GM06990 (cell line): ENCODE results near the gene ACP4.

Experiments
- DNase-seq: peaks from one replicate; pipeline ENCODE4 v3.0.0-alpha.2; 2011; ENCODE audit not compliant: insufficient read length; ENCODE audit errors: extremely low read depth
- H3K27me3 ChIP-seq: replicated peaks from 2 replicates; pipeline ENCODE4 v1.6.0; 2011; ENCODE audit warnings: low read length; ENCODE audit not compliant: control insufficient read depth, insufficient read depth
- H3K36me3 ChIP-seq: 2 replicates; pipeline ENCODE4 v1.5.1; 2011; ENCODE audit warnings: low read length; ENCODE audit not compliant: control insufficient read depth, insufficient read depth
- H3K4me3 ChIP-seq: replicated peaks from 2 replicates; pipeline ENCODE4 v1.5.1; 2011; ENCODE audit warnings: low read depth, mild to moderate bottlenecking, control low read depth, low read length
- TF ChIP-seq, protein P1 (sequence below): IDR thresholded peaks from 2 replicates; pipeline ENCODE4 v1.5.1; 2011; ENCODE audit warnings: low read length, control low read depth, mild to moderate bottlenecking, inconsistent platforms; ENCODE audit not compliant: insufficient read depth, poor library complexity, severe bottlenecking

Gene ACP4

DNA sequence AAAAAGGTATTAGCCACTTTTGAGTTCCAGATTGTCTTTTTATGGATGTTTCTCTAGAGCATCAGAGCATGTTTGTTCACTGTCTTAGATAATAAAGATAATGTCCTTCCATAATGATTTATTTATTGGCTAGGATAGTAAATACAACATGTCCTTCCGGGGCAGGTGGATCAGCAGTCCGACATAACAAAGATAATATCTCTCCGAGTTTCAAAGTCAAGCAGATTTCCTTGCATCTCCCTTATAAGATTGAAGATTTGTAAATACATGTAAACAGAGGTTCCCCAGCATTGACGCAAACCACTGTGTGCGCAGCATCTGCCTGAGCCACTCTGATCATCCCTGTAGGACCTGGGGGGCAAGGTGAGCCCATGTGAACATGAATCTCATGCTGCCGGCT is 51.9 kb downstream of the ACP4 start:
- Histone ChIP-seq H3K4me3 (no peak overlapping the region), H3K27me3 (peaks cover 1% of the 10 kb centered on the region; the same call in 1 of the 2 replicates), H3K36me3 (no peaks in the 10 kb centered on the region)
- TF ChIP-seq, protein P1, sequence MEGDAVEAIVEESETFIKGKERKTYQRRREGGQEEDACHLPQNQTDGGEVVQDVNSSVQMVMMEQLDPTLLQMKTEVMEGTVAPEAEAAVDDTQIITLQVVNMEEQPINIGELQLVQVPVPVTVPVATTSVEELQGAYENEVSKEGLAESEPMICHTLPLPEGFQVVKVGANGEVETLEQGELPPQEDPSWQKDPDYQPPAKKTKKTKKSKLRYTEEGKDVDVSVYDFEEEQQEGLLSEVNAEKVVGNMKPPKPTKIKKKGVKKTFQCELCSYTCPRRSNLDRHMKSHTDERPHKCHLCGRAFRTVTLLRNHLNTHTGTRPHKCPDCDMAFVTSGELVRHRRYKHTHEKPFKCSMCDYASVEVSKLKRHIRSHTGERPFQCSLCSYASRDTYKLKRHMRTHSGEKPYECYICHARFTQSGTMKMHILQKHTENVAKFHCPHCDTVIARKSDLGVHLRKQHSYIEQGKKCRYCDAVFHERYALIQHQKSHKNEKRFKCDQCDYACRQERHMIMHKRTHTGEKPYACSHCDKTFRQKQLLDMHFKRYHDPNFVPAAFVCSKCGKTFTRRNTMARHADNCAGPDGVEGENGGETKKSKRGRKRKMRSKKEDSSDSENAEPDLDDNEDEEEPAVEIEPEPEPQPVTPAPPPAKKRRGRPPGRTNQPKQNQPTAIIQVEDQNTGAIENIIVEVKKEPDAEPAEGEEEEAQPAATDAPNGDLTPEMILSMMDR, result no peak
- no peak for DNase-seq

- H3K36me3 ChIP-seq, result no peaks in the 10 kb centered on the region
- DNase-seq, result no peak
- H3K4me3 ChIP-seq, result no peak overlapping the region
- H3K27me3 ChIP-seq, result peaks cover 1% of the 10 kb centered on the region; the same call in 1 of the 2 replicates
- TF ChIP-seq, protein P1, result no peak
These were observed 53.0 kb downstream of the ACP4 start for GRCh38 chr19:50843205-50843604.

- TF ChIP-seq, protein P1, result no peak
- H3K4me3 ChIP-seq, result no peak overlapping the region
- DNase-seq, result no peak
- H3K27me3 ChIP-seq, result peaks cover 1% of the 10 kb centered on the region; the same call in 1 of the 2 replicates
- no peaks in the 10 kb centered on the region for H3K36me3 ChIP-seq
These were observed 53.5 kb downstream of the ACP4 start for GRCh38 chr19:50843701-50844221.

- TF ChIP-seq, protein P1, result no peak
- no peak for DNase-seq
- Histone ChIP-seq H3K36me3 (no peaks in the 10 kb centered on the region), H3K4me3 (no peak overlapping the region), H3K27me3 (peaks cover 1% of the 10 kb centered on the region)
These were observed 54.2 kb downstream of the ACP4 start for GRCh38 chr19:50844296-50844935.
